Measurements from ENCODE around the gene TRMU. TPM values are rescaled to one million over a fixed set of nuclear protein-coding genes. Genes with fewer than 3 reads are reported as not detected.

The TRMU gene
- total and polyA plus RNA-seq, 2 of the 8 experiments (the other 6 are each of a cell fraction or from before 2014, with no cell fraction given) = 43.4 to 70.6 TPM

DNA sequence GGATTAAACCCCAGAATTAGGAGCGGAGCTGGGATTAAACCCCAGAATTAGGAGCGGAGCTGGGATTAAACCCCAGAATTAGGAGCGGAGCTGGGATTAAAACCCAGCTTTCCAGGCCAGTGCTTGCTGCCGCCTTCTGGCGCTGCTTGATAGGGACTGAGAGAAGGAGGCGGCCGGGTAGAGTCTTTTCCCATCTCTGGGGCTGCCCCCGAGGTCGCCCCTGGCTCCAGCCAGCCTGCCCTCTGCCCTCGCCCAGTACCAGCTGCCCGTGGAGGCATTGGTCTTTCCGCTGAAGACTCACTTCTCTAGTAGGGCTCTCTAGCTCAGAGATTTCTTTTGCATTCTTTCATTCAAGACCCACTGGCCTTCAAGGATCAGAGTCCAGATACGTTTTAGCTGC is 5.2 kb downstream of the TRMU start (continued):
- no peak for TF ChIP-seq SUZ12 (IDR thresholded peaks at IDR 0.05; ENCODE audit: low read length)
- TF ChIP-seq, protein P1, sequence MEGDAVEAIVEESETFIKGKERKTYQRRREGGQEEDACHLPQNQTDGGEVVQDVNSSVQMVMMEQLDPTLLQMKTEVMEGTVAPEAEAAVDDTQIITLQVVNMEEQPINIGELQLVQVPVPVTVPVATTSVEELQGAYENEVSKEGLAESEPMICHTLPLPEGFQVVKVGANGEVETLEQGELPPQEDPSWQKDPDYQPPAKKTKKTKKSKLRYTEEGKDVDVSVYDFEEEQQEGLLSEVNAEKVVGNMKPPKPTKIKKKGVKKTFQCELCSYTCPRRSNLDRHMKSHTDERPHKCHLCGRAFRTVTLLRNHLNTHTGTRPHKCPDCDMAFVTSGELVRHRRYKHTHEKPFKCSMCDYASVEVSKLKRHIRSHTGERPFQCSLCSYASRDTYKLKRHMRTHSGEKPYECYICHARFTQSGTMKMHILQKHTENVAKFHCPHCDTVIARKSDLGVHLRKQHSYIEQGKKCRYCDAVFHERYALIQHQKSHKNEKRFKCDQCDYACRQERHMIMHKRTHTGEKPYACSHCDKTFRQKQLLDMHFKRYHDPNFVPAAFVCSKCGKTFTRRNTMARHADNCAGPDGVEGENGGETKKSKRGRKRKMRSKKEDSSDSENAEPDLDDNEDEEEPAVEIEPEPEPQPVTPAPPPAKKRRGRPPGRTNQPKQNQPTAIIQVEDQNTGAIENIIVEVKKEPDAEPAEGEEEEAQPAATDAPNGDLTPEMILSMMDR (IDR thresholded peaks at IDR 0.05; ENCODE audit: control extremely low read depth in 1 of 3, insufficient read depth in 1 of 3, low read depth in 1 of 3, low read length in 3 of 3) = no peak
- no peak for TF ChIP-seq RFX5 (IDR thresholded peaks at IDR 0.05; ENCODE audit: borderline replicate concordance, low read depth, low read length)
- no peak for TF ChIP-seq MAFK (IDR thresholded peaks at IDR 0.05; ENCODE audit: low read depth, low read length)
- no peak for TF ChIP-seq TAF7 (optimal IDR thresholded peaks at IDR 0.05; ENCODE audit: borderline replicate concordance, low read depth, low read length)
- no peak for TF ChIP-seq FOSL1 (IDR thresholded peaks at IDR 0.05; ENCODE audit: insufficient read depth, low read depth, low read length)
- TF ChIP-seq, protein P2, sequence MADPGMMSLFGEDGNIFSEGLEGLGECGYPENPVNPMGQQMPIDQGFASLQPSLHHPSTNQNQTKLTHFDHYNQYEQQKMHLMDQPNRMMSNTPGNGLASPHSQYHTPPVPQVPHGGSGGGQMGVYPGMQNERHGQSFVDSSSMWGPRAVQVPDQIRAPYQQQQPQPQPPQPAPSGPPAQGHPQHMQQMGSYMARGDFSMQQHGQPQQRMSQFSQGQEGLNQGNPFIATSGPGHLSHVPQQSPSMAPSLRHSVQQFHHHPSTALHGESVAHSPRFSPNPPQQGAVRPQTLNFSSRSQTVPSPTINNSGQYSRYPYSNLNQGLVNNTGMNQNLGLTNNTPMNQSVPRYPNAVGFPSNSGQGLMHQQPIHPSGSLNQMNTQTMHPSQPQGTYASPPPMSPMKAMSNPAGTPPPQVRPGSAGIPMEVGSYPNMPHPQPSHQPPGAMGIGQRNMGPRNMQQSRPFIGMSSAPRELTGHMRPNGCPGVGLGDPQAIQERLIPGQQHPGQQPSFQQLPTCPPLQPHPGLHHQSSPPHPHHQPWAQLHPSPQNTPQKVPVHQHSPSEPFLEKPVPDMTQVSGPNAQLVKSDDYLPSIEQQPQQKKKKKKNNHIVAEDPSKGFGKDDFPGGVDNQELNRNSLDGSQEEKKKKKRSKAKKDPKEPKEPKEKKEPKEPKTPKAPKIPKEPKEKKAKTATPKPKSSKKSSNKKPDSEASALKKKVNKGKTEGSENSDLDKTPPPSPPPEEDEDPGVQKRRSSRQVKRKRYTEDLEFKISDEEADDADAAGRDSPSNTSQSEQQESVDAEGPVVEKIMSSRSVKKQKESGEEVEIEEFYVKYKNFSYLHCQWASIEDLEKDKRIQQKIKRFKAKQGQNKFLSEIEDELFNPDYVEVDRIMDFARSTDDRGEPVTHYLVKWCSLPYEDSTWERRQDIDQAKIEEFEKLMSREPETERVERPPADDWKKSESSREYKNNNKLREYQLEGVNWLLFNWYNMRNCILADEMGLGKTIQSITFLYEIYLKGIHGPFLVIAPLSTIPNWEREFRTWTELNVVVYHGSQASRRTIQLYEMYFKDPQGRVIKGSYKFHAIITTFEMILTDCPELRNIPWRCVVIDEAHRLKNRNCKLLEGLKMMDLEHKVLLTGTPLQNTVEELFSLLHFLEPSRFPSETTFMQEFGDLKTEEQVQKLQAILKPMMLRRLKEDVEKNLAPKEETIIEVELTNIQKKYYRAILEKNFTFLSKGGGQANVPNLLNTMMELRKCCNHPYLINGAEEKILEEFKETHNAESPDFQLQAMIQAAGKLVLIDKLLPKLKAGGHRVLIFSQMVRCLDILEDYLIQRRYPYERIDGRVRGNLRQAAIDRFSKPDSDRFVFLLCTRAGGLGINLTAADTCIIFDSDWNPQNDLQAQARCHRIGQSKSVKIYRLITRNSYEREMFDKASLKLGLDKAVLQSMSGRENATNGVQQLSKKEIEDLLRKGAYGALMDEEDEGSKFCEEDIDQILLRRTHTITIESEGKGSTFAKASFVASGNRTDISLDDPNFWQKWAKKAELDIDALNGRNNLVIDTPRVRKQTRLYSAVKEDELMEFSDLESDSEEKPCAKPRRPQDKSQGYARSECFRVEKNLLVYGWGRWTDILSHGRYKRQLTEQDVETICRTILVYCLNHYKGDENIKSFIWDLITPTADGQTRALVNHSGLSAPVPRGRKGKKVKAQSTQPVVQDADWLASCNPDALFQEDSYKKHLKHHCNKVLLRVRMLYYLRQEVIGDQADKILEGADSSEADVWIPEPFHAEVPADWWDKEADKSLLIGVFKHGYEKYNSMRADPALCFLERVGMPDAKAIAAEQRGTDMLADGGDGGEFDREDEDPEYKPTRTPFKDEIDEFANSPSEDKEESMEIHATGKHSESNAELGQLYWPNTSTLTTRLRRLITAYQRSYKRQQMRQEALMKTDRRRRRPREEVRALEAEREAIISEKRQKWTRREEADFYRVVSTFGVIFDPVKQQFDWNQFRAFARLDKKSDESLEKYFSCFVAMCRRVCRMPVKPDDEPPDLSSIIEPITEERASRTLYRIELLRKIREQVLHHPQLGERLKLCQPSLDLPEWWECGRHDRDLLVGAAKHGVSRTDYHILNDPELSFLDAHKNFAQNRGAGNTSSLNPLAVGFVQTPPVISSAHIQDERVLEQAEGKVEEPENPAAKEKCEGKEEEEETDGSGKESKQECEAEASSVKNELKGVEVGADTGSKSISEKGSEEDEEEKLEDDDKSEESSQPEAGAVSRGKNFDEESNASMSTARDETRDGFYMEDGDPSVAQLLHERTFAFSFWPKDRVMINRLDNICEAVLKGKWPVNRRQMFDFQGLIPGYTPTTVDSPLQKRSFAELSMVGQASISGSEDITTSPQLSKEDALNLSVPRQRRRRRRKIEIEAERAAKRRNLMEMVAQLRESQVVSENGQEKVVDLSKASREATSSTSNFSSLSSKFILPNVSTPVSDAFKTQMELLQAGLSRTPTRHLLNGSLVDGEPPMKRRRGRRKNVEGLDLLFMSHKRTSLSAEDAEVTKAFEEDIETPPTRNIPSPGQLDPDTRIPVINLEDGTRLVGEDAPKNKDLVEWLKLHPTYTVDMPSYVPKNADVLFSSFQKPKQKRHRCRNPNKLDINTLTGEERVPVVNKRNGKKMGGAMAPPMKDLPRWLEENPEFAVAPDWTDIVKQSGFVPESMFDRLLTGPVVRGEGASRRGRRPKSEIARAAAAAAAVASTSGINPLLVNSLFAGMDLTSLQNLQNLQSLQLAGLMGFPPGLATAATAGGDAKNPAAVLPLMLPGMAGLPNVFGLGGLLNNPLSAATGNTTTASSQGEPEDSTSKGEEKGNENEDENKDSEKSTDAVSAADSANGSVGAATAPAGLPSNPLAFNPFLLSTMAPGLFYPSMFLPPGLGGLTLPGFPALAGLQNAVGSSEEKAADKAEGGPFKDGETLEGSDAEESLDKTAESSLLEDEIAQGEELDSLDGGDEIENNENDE (IDR thresholded peaks at IDR 0.05; ENCODE audit: insufficient replicate concordance, low read length) = no peak
- no peak for TF ChIP-seq POLR2AphosphoS5 (IDR thresholded peaks at IDR 0.05; ENCODE audit: low read depth, low read length)
